ENCODE measurements around the gene TGM5. TPM values are rescaled to one million over a fixed set of nuclear protein-coding genes. Genes with fewer than 3 reads are reported as not detected.

TGM5 gene
- polyA plus RNA-seq, 1 experiment: not detected

GRCh38 chr15:43266386-43266785, 342 bp downstream of the TGM5 start:
- peaks cover 36% of the 10 kb centered on the region for H3K27me3 ChIP-seq (ENCODE audit: control insufficient read depth, insufficient read depth, low read length)
- TF ChIP-seq CTCF (IDR thresholded peaks at IDR 0.05; ENCODE audit: low read depth, low read length): no peak
- no peak overlapping the region for H3K27ac ChIP-seq (ENCODE audit: low read depth, low read length)
- no peak overlapping the region for H3K4me3 ChIP-seq (ENCODE audit: low read depth, low read length)
- H3K9me3 ChIP-seq (ENCODE audit: control insufficient read depth, insufficient read depth, low read length): no peaks in the 10 kb centered on the region
- no peak for DNase-seq (ENCODE audit: low read depth, low spot score)
- POLR2A ChIA-PET: no interaction called here
- CTCF ChIA-PET: no interaction called here

- TF ChIP-seq CTCF (IDR thresholded peaks at IDR 0.05; ENCODE audit: low read depth, low read length): no peak
- Histone ChIP-seq H3K4me3 (ENCODE audit: low read depth, low read length) (no peak overlapping the region), H3K27me3 (ENCODE audit: control insufficient read depth, insufficient read depth, low read length) (peaks cover 23% of the 10 kb centered on the region), H3K27ac (ENCODE audit: low read depth, low read length) (no peak overlapping the region), H3K9me3 (ENCODE audit: control insufficient read depth, insufficient read depth, low read length) (no peaks in the 10 kb centered on the region)
- ChIA-PET POLR2A (no interaction called here), CTCF (interaction anchor here (1.1 kb wide), 1 partner anchor 25 kb away, joined by 3 read pairs; no protein-coding TSS in a partner anchor)
- no peak for DNase-seq (ENCODE audit: low read depth, low spot score)
These were observed 6.6 kb downstream of the TGM5 start for GRCh38 chr15:43260011-43260615.

GRCh38 chr15:43258781-43259180, 7.9 kb downstream of the TGM5 start:
- no peak for DNase-seq (ENCODE audit: low read depth, low spot score)
- POLR2A ChIA-PET: no interaction called here
- CTCF ChIA-PET: no interaction called here
- Histone ChIP-seq H3K4me3 (ENCODE audit: low read depth, low read length) (no peak overlapping the region), H3K9me3 (ENCODE audit: control insufficient read depth, insufficient read depth, low read length) (no peaks in the 10 kb centered on the region), H3K27me3 (ENCODE audit: control insufficient read depth, insufficient read depth, low read length) (peaks cover 27% of the 10 kb centered on the region), H3K27ac (ENCODE audit: low read depth, low read length) (no peak overlapping the region)
- no peak for TF ChIP-seq CTCF (IDR thresholded peaks at IDR 0.05; ENCODE audit: low read depth, low read length)

- ChIA-PET CTCF (no interaction called here), POLR2A (no interaction called here)
- no peak for DNase-seq (ENCODE audit: low read depth, low spot score)
- peaks cover 25% of the 10 kb centered on the region for H3K27me3 ChIP-seq (ENCODE audit: control insufficient read depth, insufficient read depth, low read length)
- no peak for TF ChIP-seq CTCF (IDR thresholded peaks at IDR 0.05; ENCODE audit: low read depth, low read length)
- no peak overlapping the region for H3K4me3 ChIP-seq (ENCODE audit: low read depth, low read length)
- no peaks in the 10 kb centered on the region for H3K9me3 ChIP-seq (ENCODE audit: control insufficient read depth, insufficient read depth, low read length)
- H3K27ac ChIP-seq (ENCODE audit: low read depth, low read length): no peak overlapping the region
These were observed 10.4 kb downstream of the TGM5 start for GRCh38 chr15:43256341-43256740.

GRCh38 chr15:43255376-43255775, 11.4 kb downstream of the TGM5 start:
- Histone ChIP-seq H3K27ac (ENCODE audit: low read depth, low read length) (no peak overlapping the region), H3K27me3 (ENCODE audit: control insufficient read depth, insufficient read depth, low read length) (peaks cover 21% of the 10 kb centered on the region), H3K4me3 (ENCODE audit: low read depth, low read length) (no peak overlapping the region), H3K9me3 (ENCODE audit: control insufficient read depth, insufficient read depth, low read length) (no peaks in the 10 kb centered on the region)
- TF ChIP-seq CTCF (IDR thresholded peaks at IDR 0.05; ENCODE audit: low read depth, low read length): no peak
- DNase-seq (ENCODE audit: low read depth, low spot score): no peak
- ChIA-PET CTCF (no interaction called here), POLR2A (no interaction called here)

Measured in AG04450 (cell line).